ENCODE results near the gene GTPBP1. TPM values are rescaled to one million over a fixed set of nuclear protein-coding genes. Genes with fewer than 3 reads are reported as not detected.

Gene GTPBP1
- total RNA-seq, 2 donors from 2014 or later: 42.9 to 73.5 TPM

- DNase-seq (ENCODE audit: low spot score) (no peak), ATAC-seq (ENCODE audit: insufficient number of reproducible peaks, low FRiP score, low read depth) (no peak)
- no peak overlapping the region for H3K27ac ChIP-seq
- H3K27me3 ChIP-seq (replicated peaks; ENCODE audit: insufficient read depth): no peaks in the 10 kb centered on the region
- peaks cover 18% of the 10 kb centered on the region for H3K36me3 ChIP-seq
- no peaks in the 10 kb centered on the region for H3K9me3 ChIP-seq
- H3K4me3 ChIP-seq: no peak overlapping the region
- no peak for TF ChIP-seq CTCF (IDR thresholded peaks at IDR 0.05)
- peaks cover 5 to 29% of the 10 kb centered on the region in 2 donors for H3K4me1 ChIP-seq (ENCODE audit: control insufficient read depth in 1 of 2, low read depth in 2 of 2)
These were observed 10.1 kb downstream of the GTPBP1 start for GRCh38 chr22:38715852-38716251.

- Histone ChIP-seq H3K4me3 (no peak overlapping the region), H3K9me3 (no peaks in the 10 kb centered on the region), H3K36me3 (peaks cover 18% of the 10 kb centered on the region), H3K4me1 (ENCODE audit: control insufficient read depth in 1 of 2, low read depth in 2 of 2) (peaks cover 5 to 29% of the 10 kb centered on the region in 2 donors), H3K27ac (no peak overlapping the region), H3K27me3 (replicated peaks; ENCODE audit: insufficient read depth) (no peaks in the 10 kb centered on the region)
- DNase-seq (ENCODE audit: low spot score): no peak
- no peak for ATAC-seq (ENCODE audit: insufficient number of reproducible peaks, low FRiP score, low read depth)
- TF ChIP-seq CTCF (IDR thresholded peaks at IDR 0.05): no peak
These were observed 10.5 kb downstream of the GTPBP1 start for GRCh38 chr22:38716271-38716670.

- no peak for ATAC-seq (ENCODE audit: insufficient number of reproducible peaks, low FRiP score, low read depth)
- Histone ChIP-seq H3K36me3 (peaks cover 18% of the 10 kb centered on the region), H3K9me3 (no peaks in the 10 kb centered on the region), H3K27ac (no peak overlapping the region), H3K27me3 (replicated peaks; ENCODE audit: insufficient read depth) (no peaks in the 10 kb centered on the region), H3K4me3 (no peak overlapping the region), H3K4me1 (ENCODE audit: control insufficient read depth in 1 of 2, low read depth in 2 of 2) (peaks cover 5 to 29% of the 10 kb centered on the region in 2 donors)
- TF ChIP-seq CTCF (IDR thresholded peaks at IDR 0.05): no peak
- no peak for DNase-seq (ENCODE audit: low spot score)
These were observed 11.1 kb downstream of the GTPBP1 start for GRCh38 chr22:38716826-38717225.

- DNase-seq (ENCODE audit: low spot score): no peak
- peaks cover 22% of the 10 kb centered on the region for H3K36me3 ChIP-seq
- no peaks in the 10 kb centered on the region for H3K9me3 ChIP-seq
- H3K4me1 ChIP-seq (ENCODE audit: control insufficient read depth in 1 of 2, low read depth in 2 of 2): peaks cover 5 to 29% of the 10 kb centered on the region in 2 donors
- H3K27ac ChIP-seq: peak overlapping the region in 1 of 2 donors; percentile 39
- H3K27me3 ChIP-seq (replicated peaks; ENCODE audit: insufficient read depth): no peaks in the 10 kb centered on the region
- no peak for TF ChIP-seq CTCF (IDR thresholded peaks at IDR 0.05)
- no peak for ATAC-seq (ENCODE audit: insufficient number of reproducible peaks, low FRiP score, low read depth)
- no peak overlapping the region for H3K4me3 ChIP-seq
These were observed 11.5 kb downstream of the GTPBP1 start for GRCh38 chr22:38717244-38717643.

- peaks cover 5 to 23% of the 10 kb centered on the region in 2 donors for H3K4me1 ChIP-seq (ENCODE audit: control insufficient read depth in 1 of 2, low read depth in 2 of 2)
- peak; percentile 85 for TF ChIP-seq CTCF (IDR thresholded peaks at IDR 0.05)
- peak; percentile 51 for DNase-seq (ENCODE audit: low spot score)
These were observed 12.7 kb downstream of the GTPBP1 start for GRCh38 chr22:38718414-38718813.

More at GRCh38 chr22:38718414-38718813, 12.7 kb downstream of the GTPBP1 start:
- peak; percentile 67 for ATAC-seq (ENCODE audit: insufficient number of reproducible peaks, low FRiP score, low read depth)
- Histone ChIP-seq H3K27ac (peak overlapping the region in 1 of 2 donors; percentile 57), H3K4me3 (no peak overlapping the region), H3K9me3 (no peaks in the 10 kb centered on the region), H3K36me3 (peaks cover 30% of the 10 kb centered on the region), H3K27me3 (replicated peaks; ENCODE audit: insufficient read depth) (no peaks in the 10 kb centered on the region)

Data from thoracic aorta (tissue), 2 donors.